Measurements from ENCODE around the gene ATAD5.
A peak's percentile ranks its signal among the peaks of the same experiment; 100 is the strongest.

The ATAD5 gene

DNA sequence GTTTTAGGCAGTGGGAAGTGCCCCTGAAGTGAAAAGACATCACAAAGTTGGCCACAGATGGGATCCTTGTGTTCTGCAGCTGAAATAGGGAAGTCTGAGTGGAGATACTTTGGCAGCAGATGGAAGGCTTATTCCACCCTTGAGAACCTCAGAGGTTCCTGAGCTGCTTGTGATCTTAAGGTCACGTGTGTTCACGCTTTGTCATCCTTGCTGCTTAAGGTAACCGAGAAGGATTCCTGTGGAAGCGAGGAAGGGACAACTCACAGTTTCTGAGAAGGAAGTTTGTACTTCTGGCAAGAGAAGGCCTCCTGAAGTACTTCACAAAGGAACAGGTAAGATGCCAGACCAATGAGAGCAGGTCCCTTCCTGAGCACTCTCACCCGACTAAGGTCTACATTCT, 102.2 kb downstream of the ATAD5 start:
- H3K36me3 ChIP-seq (ENCODE audit: insufficient read depth), result no peaks in the 10 kb centered on the region

GRCh38 chr17:30939051-30939689, 107.4 kb downstream of the ATAD5 start:
- Histone ChIP-seq H3K27me3 (ENCODE audit: insufficient read depth, low read depth) (no peaks in the 10 kb centered on the region), H3K27ac (peak overlapping the region; percentile 71), H3K4me1 (ENCODE audit: low read depth, poor library complexity, severe bottlenecking) (peaks cover 30% of the 10 kb centered on the region), H3K9ac (peak overlapping the region; percentile 38), H3K36me3 (ENCODE audit: insufficient read depth) (no peaks in the 10 kb centered on the region), H3K4me2 (peak overlapping the region; percentile 65), H3K4me3 (IDR thresholded peaks at IDR 0.05; ENCODE audit: insufficient read depth, low read depth, low read length) (no peak overlapping the region), H3K79me2 (ENCODE audit: insufficient read depth, low read depth) (no peaks in the 10 kb centered on the region), H4K20me1 (ENCODE audit: insufficient read depth) (no peaks in the 10 kb centered on the region), H2AFZ (ENCODE audit: low read depth) (peak overlapping the region; percentile 75)
- TF ChIP-seq, protein P1, sequence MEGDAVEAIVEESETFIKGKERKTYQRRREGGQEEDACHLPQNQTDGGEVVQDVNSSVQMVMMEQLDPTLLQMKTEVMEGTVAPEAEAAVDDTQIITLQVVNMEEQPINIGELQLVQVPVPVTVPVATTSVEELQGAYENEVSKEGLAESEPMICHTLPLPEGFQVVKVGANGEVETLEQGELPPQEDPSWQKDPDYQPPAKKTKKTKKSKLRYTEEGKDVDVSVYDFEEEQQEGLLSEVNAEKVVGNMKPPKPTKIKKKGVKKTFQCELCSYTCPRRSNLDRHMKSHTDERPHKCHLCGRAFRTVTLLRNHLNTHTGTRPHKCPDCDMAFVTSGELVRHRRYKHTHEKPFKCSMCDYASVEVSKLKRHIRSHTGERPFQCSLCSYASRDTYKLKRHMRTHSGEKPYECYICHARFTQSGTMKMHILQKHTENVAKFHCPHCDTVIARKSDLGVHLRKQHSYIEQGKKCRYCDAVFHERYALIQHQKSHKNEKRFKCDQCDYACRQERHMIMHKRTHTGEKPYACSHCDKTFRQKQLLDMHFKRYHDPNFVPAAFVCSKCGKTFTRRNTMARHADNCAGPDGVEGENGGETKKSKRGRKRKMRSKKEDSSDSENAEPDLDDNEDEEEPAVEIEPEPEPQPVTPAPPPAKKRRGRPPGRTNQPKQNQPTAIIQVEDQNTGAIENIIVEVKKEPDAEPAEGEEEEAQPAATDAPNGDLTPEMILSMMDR (conservative IDR thresholded peaks at IDR 0.05; ENCODE audit: low read depth, low read length), result no peak

More for the DNA sequence above, 102.2 kb downstream of the ATAD5 start:
- Histone ChIP-seq H3K79me2 (ENCODE audit: insufficient read depth, low read depth) (no peaks in the 10 kb centered on the region), H3K4me1 (ENCODE audit: low read depth, poor library complexity, severe bottlenecking) (peaks cover 12% of the 10 kb centered on the region), H3K4me2 (no peak overlapping the region), H3K9ac (no peak overlapping the region), H2AFZ (ENCODE audit: low read depth) (no peak overlapping the region), H4K20me1 (ENCODE audit: insufficient read depth) (no peaks in the 10 kb centered on the region), H3K27ac (no peak overlapping the region), H3K27me3 (ENCODE audit: insufficient read depth, low read depth) (no peaks in the 10 kb centered on the region), H3K4me3 (IDR thresholded peaks at IDR 0.05; ENCODE audit: insufficient read depth, low read depth, low read length) (no peak overlapping the region)
- TF ChIP-seq, protein P1 (conservative IDR thresholded peaks at IDR 0.05; ENCODE audit: low read depth, low read length), result no peak

GRCh38 chr17:30942308-30943079, 110.7 kb downstream of the ATAD5 start:
- Histone ChIP-seq H3K9ac (no peak overlapping the region), H3K4me1 (ENCODE audit: low read depth, poor library complexity, severe bottlenecking) (peaks cover 30% of the 10 kb centered on the region), H3K36me3 (ENCODE audit: insufficient read depth) (no peaks in the 10 kb centered on the region), H2AFZ (ENCODE audit: low read depth) (no peak overlapping the region), H3K4me2 (no peak overlapping the region), H4K20me1 (ENCODE audit: insufficient read depth) (no peaks in the 10 kb centered on the region), H3K79me2 (ENCODE audit: insufficient read depth, low read depth) (no peaks in the 10 kb centered on the region), H3K27ac (no peak overlapping the region), H3K4me3 (IDR thresholded peaks at IDR 0.05; ENCODE audit: insufficient read depth, low read depth, low read length) (no peak overlapping the region), H3K27me3 (ENCODE audit: insufficient read depth, low read depth) (no peaks in the 10 kb centered on the region)
- TF ChIP-seq, protein P1 (conservative IDR thresholded peaks at IDR 0.05; ENCODE audit: low read depth, low read length), result no peak

Measured in KMS-11 (cell line).